ENCODE results near the gene MANSC1.

Gene MANSC1
- long read RNA-seq, full-length matches to known transcripts: 2 of 2 reads
- long read RNA-seq, partial matches to known transcripts: 0 of 2 reads
- long read RNA-seq, other reads (novel, unspliced or antisense): 0 of 2 reads

- Histone ChIP-seq H3K27me3 (ENCODE audit: insufficient read depth, poor library complexity, severe bottlenecking) (no peaks in the 10 kb centered on the region), H3K4me3 (replicated peaks; ENCODE audit: insufficient read depth, low read length) (peak within 1 kb of the TSS; percentile 59), H3K27ac (replicated peaks) (peak within 1 kb of the TSS; percentile 52)
- no peak for TF ChIP-seq REST (IDR thresholded peaks at IDR 0.05; ENCODE audit: insufficient replicate concordance, low read depth)
- no peak for TF ChIP-seq CTCF (IDR thresholded peaks at IDR 0.05; ENCODE audit: insufficient read depth, low read length)
- TF ChIP-seq POLR2AphosphoS5 (IDR thresholded peaks at IDR 0.05; ENCODE audit: low read depth): peak; percentile 42; the same call in 1 of the 2 replicates
- TF ChIP-seq GABPA (IDR thresholded peaks at IDR 0.05; ENCODE audit: low read depth): 0 out of 2 replicates have a peak, but pooled peaks have one; percentile 50
- TF ChIP-seq SPI1 (IDR thresholded peaks at IDR 0.05; ENCODE audit: borderline replicate concordance, low read depth): no peak
- peak; percentile 60 to 73 for DNase-seq (ENCODE audit: low read depth in 1 of 2, low spot score in 1 of 2)
These were observed at the start of gene MANSC1 for GRCh38 chr12:12349711-12350665. Gene MANSC1 (minus strand): TSS chr12:12350242. CDS start chr12:12343314, 6,928 bp downstream.

- H3K27me3 ChIP-seq (ENCODE audit: insufficient read depth, poor library complexity, severe bottlenecking): no peaks in the 10 kb centered on the region
- no peak for DNase-seq (ENCODE audit: low read depth in 1 of 2, low spot score in 1 of 2)
- TF ChIP-seq GABPA (IDR thresholded peaks at IDR 0.05; ENCODE audit: low read depth) (no peak), REST (IDR thresholded peaks at IDR 0.05; ENCODE audit: insufficient replicate concordance, low read depth) (no peak), POLR2AphosphoS5 (IDR thresholded peaks at IDR 0.05; ENCODE audit: low read depth) (no peak), CTCF (IDR thresholded peaks at IDR 0.05; ENCODE audit: insufficient read depth, low read length) (no peak), SPI1 (IDR thresholded peaks at IDR 0.05; ENCODE audit: borderline replicate concordance, low read depth) (no peak)
- H3K27ac ChIP-seq (replicated peaks): no peak overlapping the region
- H3K4me3 ChIP-seq (replicated peaks; ENCODE audit: insufficient read depth, low read length): no peak overlapping the region
These were observed 49.1 kb upstream of the MANSC1 start for GRCh38 chr12:12399161-12399560.

DNA sequence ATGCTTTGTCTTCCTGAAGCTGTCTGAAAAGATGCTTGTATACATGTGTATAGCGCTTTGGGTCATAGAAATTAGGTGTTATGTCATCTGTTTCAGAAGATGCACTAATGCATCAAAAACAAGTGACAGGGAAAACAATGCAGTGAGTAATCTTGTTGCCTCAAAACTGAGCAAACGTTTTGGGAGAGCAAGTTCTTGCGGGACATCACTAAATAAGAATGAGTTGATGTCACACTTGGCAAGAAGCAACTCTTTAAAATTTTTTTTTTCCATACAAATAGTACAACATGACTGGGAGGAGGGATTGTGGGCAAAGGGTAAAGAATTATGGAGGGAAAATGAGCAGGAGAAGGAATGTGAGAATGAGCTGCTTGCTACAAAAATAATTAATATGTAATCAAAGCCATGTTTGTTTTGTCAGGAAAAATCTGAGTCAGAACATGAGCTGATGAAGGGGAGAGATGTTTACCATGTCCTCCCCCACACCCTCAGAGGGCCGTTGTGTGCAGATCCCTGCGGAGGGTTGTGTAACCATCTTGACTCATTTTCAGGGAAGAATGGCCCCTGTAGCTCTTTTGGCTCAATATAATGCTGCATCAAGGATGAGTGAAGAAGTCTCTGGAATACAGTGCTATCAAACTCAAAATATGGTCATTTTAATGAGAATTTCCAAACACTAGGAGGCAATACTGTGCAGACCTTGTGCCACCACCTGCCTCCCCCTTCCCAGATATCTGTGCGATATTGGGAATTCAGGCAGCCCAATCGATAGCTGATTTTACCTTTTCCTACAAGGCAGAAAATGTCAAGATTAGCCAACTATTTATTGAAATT lies 48.2 kb upstream of the MANSC1 start:
- Histone ChIP-seq H3K4me3 (replicated peaks; ENCODE audit: insufficient read depth, low read length) (no peak overlapping the region), H3K27ac (replicated peaks) (no peak overlapping the region), H3K27me3 (ENCODE audit: insufficient read depth, poor library complexity, severe bottlenecking) (no peaks in the 10 kb centered on the region)
- DNase-seq (ENCODE audit: low read depth in 1 of 2, low spot score in 1 of 2): peak in 1 of 2 experiments; percentile 40
- no peak for TF ChIP-seq REST (IDR thresholded peaks at IDR 0.05; ENCODE audit: insufficient replicate concordance, low read depth)
- no peak for TF ChIP-seq CTCF (IDR thresholded peaks at IDR 0.05; ENCODE audit: insufficient read depth, low read length)
- TF ChIP-seq SPI1 (IDR thresholded peaks at IDR 0.05; ENCODE audit: borderline replicate concordance, low read depth): no peak
- TF ChIP-seq GABPA (IDR thresholded peaks at IDR 0.05; ENCODE audit: low read depth): no peak
